BLaER1 treated with 17β-estradiol and CSF1 and Interleukin-3, amounts not matched to agents 10 nM and 100 nM (cell line): Measurements from ENCODE around the gene SLC6A3.

Experiments used
- H3K27ac ChIP-seq, 11 experiments: shearing (Covaris generic); formaldehyde crosslinking; 2 replicates each; pipeline ENCODE4 v1.8.1; 2022
- H3K27me3 ChIP-seq, 11 experiments: shearing (Covaris generic); formaldehyde crosslinking; 2 replicates each; pipeline ENCODE4 v1.8.1; 2022
- H3K36me3 ChIP-seq, 11 experiments: shearing (Covaris generic); formaldehyde crosslinking; 2 replicates each; pipeline ENCODE4 v1.8.1; 2022
- H3K4me1 ChIP-seq, 10 experiments: shearing (Covaris generic); formaldehyde crosslinking; 2 replicates each; pipeline ENCODE4 v1.8.1; 2022
- H3K4me2 ChIP-seq, 11 experiments: shearing (Covaris generic); formaldehyde crosslinking; 2 replicates each; pipeline ENCODE4 v1.8.1; 2022
- H3K4me3 ChIP-seq, 10 experiments: shearing (Covaris generic); formaldehyde crosslinking; 2 replicates each; pipeline ENCODE4 v1.8.1; 2022
- H3K9ac ChIP-seq, 11 experiments: shearing (Covaris generic); formaldehyde crosslinking; 2 replicates each; pipeline ENCODE4 v1.8.1; 2022
- H3K9me3 ChIP-seq, 11 experiments: shearing (Covaris generic); formaldehyde crosslinking; replicated peaks in 1 of 11; 2 replicates each; pipeline ENCODE4 v1.8.1; 2022
- H4K20me1 ChIP-seq, 11 experiments: shearing (Covaris generic); formaldehyde crosslinking; 2 replicates each; pipeline ENCODE4 v1.8.1; 2022
- Cebpa-rat ChIP-seq, 11 experiments: shearing (Covaris generic); IDR thresholded peaks; 2 replicates each; pipeline ENCODE4 v1.8.1; 2022

Gene SLC6A3

DNA sequence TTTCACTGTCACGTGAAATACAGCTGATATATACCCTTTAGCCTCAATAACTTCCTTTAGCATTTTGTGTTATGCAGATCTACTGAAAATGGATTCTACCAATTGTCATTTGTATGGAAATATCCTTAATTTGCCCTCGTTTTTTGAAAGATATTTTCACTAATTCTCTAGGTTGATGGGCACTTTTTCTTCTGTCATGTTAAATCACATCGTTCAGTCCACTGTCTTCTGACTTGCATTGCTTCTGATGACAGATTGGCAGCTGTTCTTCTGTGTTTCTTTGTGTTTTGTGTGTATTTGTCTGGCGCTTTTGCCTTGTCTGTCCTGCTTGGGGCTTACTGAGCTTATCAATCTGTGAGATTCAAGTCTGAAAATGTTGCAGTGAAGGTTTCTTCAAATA, 90.7 kb downstream of the SLC6A3 start:
- no peak overlapping the region for H3K4me3 ChIP-seq
- H3K27ac ChIP-seq, result no peak overlapping the region
- TF ChIP-seq Cebpa-rat (IDR thresholded peaks at IDR 0.05), result no peak
- H3K36me3 ChIP-seq, result no peaks in the 10 kb centered on the region
- H3K4me1 ChIP-seq, result peaks cover 0 to 23% (median 6%) of the 10 kb centered on the region in 10 experiments; a peak in 11 of 20 replicates
- H4K20me1 ChIP-seq, result peaks cover 0 to 2% (median 0%) of the 10 kb centered on the region in 11 experiments; a peak in 3 of 22 replicates
- H3K9ac ChIP-seq, result no peak overlapping the region
- no peaks in the 10 kb centered on the region for H3K27me3 ChIP-seq
- no peak overlapping the region for H3K4me2 ChIP-seq
- H3K9me3 ChIP-seq, result no peaks in the 10 kb centered on the region

DNA sequence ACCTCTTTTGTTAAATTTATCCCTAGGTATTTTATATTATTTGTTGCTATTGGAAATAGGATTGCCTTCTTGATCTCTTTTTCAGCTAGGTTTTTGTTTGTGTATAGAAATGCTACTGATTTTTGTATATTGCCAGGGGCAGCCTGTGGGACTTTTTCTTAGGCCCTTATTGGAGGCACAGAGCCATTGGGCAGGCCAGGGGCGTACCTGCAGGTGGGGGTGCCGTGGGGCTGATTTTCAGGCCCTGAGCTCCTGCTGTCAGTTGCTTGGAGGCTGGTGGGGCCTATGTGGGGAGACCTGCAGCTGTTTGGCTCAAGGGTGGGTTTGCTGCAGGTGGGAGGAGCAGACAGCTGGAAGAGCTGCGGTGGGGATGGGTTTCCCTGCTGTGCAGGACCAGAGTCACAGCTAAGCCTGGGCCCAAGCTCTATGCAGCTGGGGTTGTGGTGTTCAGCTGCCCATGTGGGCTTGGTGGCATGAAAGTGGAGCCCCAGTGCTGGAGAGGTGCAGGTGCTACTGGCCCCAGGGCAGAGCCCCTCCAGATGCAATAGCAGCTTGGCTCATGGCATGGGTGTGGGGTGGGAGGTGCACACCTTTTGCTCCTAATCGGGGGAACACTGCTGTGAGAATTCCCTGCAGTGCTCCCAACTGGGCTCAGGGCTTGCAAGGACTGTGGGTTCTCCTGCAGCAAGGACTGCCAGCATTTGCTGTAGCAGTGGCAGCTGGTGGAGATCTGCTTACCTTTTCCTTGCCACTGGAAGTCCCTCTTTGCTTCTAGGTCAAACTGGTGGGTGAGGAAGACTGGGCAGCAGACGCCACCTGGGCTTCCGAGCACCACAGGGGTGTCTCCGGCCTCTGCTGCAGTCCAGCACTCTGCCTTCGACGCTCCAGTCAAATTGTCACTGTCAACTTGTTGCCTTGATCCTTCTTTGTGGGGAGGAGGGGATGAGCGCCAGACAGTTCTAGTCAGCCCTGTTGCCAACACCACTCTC, 92.7 kb downstream of the SLC6A3 start:
- Histone ChIP-seq H4K20me1 (no peaks in the 10 kb centered on the region), H3K9ac (no peak overlapping the region), H3K27me3 (no peaks in the 10 kb centered on the region), H3K27ac (no peak overlapping the region), H3K36me3 (no peaks in the 10 kb centered on the region), H3K9me3 (no peaks in the 10 kb centered on the region), H3K4me2 (peak overlapping the region in 6 of 11 experiments; percentile 2 to 47 (median 36); a peak in 10 of 22 replicates), H3K4me1 (peaks cover 3 to 37% (median 25%) of the 10 kb centered on the region in 10 experiments), H3K4me3 (no peak overlapping the region)
- TF ChIP-seq Cebpa-rat (IDR thresholded peaks at IDR 0.05), result no peak

DNA sequence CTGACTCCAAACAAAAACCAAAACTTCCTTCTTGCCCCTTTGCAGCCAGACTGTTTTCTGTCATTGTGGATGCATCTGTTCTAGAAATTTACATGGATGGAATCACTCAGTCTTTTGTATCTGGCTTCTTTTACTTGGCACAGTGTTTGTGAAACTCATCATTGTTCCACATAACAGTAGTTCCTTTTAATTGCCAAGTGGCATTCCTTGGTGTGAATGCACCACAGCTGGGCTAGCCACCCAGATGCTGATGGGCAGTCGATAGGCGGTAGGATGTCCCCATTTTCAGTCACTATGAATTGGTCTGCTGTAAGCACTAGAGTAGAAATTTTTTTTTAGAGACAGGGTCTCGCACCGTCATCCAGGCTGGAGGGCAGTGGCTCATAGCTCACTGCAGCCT, 94.1 kb downstream of the SLC6A3 start:
- H3K4me1 ChIP-seq, result peaks cover 13 to 49% (median 38%) of the 10 kb centered on the region in 10 experiments
- TF ChIP-seq Cebpa-rat (IDR thresholded peaks at IDR 0.05), result no peak
- no peaks in the 10 kb centered on the region; a peak in 1 of 22 replicates for H4K20me1 ChIP-seq
- no peaks in the 10 kb centered on the region for H3K27me3 ChIP-seq
- no peaks in the 10 kb centered on the region for H3K36me3 ChIP-seq
- no peak overlapping the region for H3K27ac ChIP-seq
- H3K4me2 ChIP-seq, result no peak overlapping the region
- H3K9ac ChIP-seq, result no peak overlapping the region
- H3K4me3 ChIP-seq, result no peak overlapping the region
- no peaks in the 10 kb centered on the region for H3K9me3 ChIP-seq

DNA sequence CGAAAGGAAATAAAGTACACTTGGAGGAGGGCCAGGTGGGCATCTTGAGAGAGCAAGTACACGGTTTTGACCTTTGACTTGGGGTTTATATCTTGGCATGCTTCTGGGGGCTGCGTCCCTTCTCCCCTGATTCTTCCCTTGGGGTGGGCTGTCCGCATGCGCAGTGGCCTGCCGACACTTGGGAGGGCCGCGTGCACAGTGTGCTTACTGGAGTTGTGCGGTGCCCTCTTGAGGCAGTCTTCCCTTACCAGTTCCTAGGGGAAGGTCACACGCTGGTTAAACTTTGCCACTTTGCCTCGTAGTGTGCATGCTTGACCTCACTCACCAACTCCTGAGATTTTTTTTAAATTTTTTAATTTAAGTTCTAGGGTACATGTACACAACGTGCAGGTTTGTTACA, 96.0 kb downstream of the SLC6A3 start:
- Histone ChIP-seq H3K27ac (no peak overlapping the region), H3K27me3 (no peaks in the 10 kb centered on the region), H3K9ac (no peak overlapping the region), H3K4me1 (peaks cover 21 to 58% (median 47%) of the 10 kb centered on the region in 10 experiments), H3K36me3 (no peaks in the 10 kb centered on the region), H3K4me3 (no peak overlapping the region), H3K9me3 (no peaks in the 10 kb centered on the region), H3K4me2 (peak overlapping the region in 8 of 11 experiments; percentile 61 to 99 (median 80); a peak in 10 of 22 replicates), H4K20me1 (peaks cover 0 to 3% (median 0%) of the 10 kb centered on the region in 11 experiments; a peak in 8 of 22 replicates)
- TF ChIP-seq Cebpa-rat (IDR thresholded peaks at IDR 0.05), result no peak

DNA sequence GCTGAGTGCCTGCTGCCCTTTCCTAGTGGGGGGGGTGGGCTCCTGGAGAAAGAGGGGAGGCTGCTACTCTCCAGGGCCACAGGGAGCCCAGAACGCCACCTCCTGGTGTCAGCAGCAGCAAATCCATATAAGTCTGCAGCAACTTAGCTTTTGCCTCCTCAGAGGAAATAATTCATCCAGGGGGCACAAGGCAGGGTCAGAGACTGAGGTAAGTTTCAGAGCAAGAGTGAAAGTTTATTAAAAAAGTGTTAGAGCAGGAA, 96.3 kb downstream of the SLC6A3 start:
- Histone ChIP-seq H3K4me3 (no peak overlapping the region), H3K36me3 (no peaks in the 10 kb centered on the region), H3K4me2 (peak overlapping the region in 8 of 11 experiments; percentile 61 to 99 (median 80); a peak in 14 of 22 replicates), H3K4me1 (peaks cover 22 to 61% (median 50%) of the 10 kb centered on the region in 10 experiments), H4K20me1 (peaks cover 0 to 6% (median 2%) of the 10 kb centered on the region in 11 experiments; a peak in 10 of 22 replicates), H3K27ac (no peak overlapping the region), H3K27me3 (no peaks in the 10 kb centered on the region), H3K9me3 (no peaks in the 10 kb centered on the region), H3K9ac (no peak overlapping the region)
- TF ChIP-seq Cebpa-rat (IDR thresholded peaks at IDR 0.05), result no peak

DNA sequence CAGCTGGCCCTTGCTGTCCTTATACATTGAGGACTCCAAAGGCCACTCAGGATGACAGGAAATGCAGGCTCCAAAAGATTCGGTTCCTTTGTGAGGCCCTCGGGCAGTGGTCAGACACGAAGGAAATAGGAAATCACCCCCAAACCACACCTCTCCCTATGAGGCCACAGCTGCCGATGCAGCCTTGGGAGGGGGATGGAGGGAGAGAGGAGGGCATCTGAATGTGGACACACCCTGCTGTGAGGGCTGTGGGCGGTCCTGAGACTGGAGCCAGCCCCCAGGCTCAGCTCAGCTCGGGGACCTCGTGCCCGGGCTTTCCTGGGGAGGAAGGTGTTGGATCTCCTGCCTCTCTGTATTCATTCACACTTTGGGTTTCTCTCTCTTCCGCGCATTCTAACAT, 97.7 kb downstream of the SLC6A3 start:
- peak overlapping the region; percentile 61 to 99 (median 75) for H3K4me2 ChIP-seq
- H3K4me1 ChIP-seq, result peaks cover 35 to 70% (median 61%) of the 10 kb centered on the region in 10 experiments
- H3K9me3 ChIP-seq, result no peaks in the 10 kb centered on the region
- H3K9ac ChIP-seq, result peak overlapping the region in 7 of 11 experiments; percentile 6 to 54 (median 16); a peak in 4 of 22 replicates
- no peaks in the 10 kb centered on the region for H3K27me3 ChIP-seq
- peaks cover 4 to 13% (median 9%) of the 10 kb centered on the region in 11 experiments for H3K36me3 ChIP-seq
- H3K27ac ChIP-seq, result peak overlapping the region in 2 of 11 experiments; percentile 4 to 38; a peak in 3 of 22 replicates
- TF ChIP-seq Cebpa-rat (IDR thresholded peaks at IDR 0.05), result no peak
- H4K20me1 ChIP-seq, result peaks cover 0 to 20% (median 16%) of the 10 kb centered on the region in 11 experiments; a peak in 19 of 22 replicates
- no peak overlapping the region for H3K4me3 ChIP-seq

DNA sequence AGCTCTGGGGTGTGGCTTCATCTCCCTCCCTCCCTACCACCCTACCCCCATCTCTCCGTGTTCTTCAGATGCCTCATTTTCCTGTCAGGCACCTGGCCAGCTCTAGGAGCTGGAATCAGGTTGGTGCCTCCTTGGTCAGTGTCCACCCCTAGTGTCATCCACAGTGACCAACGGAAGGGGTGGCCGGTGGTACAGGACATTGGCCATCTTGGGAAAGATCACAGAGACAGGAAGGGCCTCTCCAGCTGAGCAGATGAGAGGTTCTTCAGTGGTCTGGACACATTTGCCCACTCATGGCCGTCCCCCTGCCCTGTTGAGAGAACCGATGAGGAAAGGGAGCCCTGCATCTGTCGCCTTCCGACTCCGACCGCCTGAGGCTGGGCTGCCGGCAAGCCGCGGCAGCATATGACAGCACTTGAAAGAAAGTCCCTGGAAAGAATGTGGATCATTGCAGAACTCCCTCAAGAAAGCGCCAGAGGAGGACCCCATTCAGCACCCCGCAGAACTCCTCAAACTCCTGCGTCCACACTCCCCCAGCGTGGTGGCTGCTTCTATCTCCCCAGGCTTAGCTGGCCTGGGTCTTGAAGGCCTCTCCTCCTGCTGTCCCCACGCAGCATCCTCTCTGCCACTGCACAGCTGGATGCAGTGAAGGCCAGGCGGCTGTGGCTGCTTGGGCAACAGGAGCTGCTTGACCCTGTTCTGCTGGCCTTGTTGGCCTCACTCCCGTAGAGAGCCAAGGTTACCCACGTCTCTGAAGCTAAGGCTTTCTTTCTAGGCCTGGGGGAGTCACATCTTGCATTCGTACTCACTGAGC, 98.4 kb downstream of the SLC6A3 start:
- no peak for TF ChIP-seq Cebpa-rat (IDR thresholded peaks at IDR 0.05)
- peak overlapping the region; percentile 61 to 99 (median 89); a peak in 19 of 22 replicates for H3K4me2 ChIP-seq
- H4K20me1 ChIP-seq, result peaks cover 0 to 27% (median 23%) of the 10 kb centered on the region in 11 experiments; a peak in 19 of 22 replicates
- peaks cover 12 to 20% (median 17%) of the 10 kb centered on the region in 11 experiments for H3K36me3 ChIP-seq
- no peaks in the 10 kb centered on the region for H3K27me3 ChIP-seq
- H3K27ac ChIP-seq, result peak overlapping the region in 3 of 11 experiments; percentile 4 to 28 (median 24); a peak in 1 of 22 replicates
- peak overlapping the region in 6 of 11 experiments; percentile 6 to 93 (median 38); a peak in 4 of 22 replicates for H3K9ac ChIP-seq
- H3K4me1 ChIP-seq, result peaks cover 37 to 71% (median 62%) of the 10 kb centered on the region in 10 experiments
- no peak overlapping the region for H3K4me3 ChIP-seq
- H3K9me3 ChIP-seq, result no peaks in the 10 kb centered on the region

DNA sequence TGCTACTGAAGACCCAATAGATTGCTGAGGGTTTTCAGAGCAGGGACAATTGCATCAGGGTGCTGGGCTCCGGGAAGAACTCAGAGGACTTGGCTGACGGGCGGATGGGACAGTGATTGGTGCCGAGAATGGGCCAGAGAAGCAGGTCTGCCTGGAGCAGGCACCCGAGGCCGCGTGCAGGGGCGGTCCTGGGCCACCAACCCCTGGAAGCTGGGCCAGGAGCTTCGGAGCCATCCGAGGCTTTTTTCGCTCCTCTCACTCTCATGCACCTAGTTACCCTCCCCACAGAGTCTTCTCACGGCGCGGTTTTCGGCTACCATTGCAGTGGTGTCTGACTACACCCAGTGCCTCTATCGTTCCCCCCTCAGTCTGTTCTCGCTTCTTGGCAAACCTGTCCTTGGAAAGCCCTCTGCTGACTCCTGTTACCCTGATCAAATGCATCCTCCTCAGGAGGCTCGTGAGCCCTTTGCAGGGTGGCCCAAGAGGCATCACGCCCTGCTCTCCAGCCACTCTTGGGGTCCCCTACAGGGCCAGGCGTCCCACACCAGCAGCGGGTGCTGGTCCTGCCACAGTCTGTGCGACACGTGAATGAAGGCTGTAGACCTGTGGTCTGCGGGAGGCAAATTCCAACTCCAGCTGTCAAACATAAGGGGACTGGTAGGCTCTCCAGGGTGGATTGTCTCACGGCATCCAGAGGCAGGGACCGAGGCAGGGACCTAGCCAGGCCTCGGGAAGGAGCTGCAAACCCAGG, 99.2 kb downstream of the SLC6A3 start:
- no peaks in the 10 kb centered on the region for H3K27me3 ChIP-seq
- no peaks in the 10 kb centered on the region for H3K9me3 ChIP-seq
- peaks cover 0 to 35% (median 31%) of the 10 kb centered on the region in 11 experiments; a peak in 19 of 22 replicates for H4K20me1 ChIP-seq
- peaks cover 37 to 77% (median 62%) of the 10 kb centered on the region in 10 experiments for H3K4me1 ChIP-seq
- peaks cover 20 to 28% (median 25%) of the 10 kb centered on the region in 11 experiments for H3K36me3 ChIP-seq
- peak overlapping the region in 4 of 11 experiments; percentile 83 to 86 (median 85); a peak in 5 of 22 replicates for H3K27ac ChIP-seq
- no peak for TF ChIP-seq Cebpa-rat (IDR thresholded peaks at IDR 0.05)
- peak overlapping the region; percentile 85 to 96 (median 89) for H3K9ac ChIP-seq
- H3K4me3 ChIP-seq, result peak overlapping the region; percentile 71 to 95 (median 84)
- H3K4me2 ChIP-seq, result peak overlapping the region; percentile 89 to 100 (median 98)
